Activated CD8-positive, alpha-beta memory T cell treated with anti-CD3 and anti-CD28 coated beads, Interleukin-2, amount 10 ng/mL, durations not matched to agents 7 days and 5 days (primary cell): ENCODE data around the gene CACNA1F. TPM values are rescaled to one million over a fixed set of nuclear protein-coding genes. Genes with fewer than 3 reads are reported as not detected.
A peak's percentile ranks its signal among the peaks of the same experiment; 100 is the strongest.

ENCODE experiments used
- ATAC-seq: fragments of 150-1000 bp; cut with Tn5 transposase; one replicate; pipeline ENCODE4 v1.10.0; 2021; ENCODE audit warnings: moderate library complexity
- CTCF ChIA-PET: fragments of 350-600 bp; sonication (Branson Sonifier 250); formaldehyde crosslinking; loops from one replicate; lab custom pipeline; 2021; ENCODE audit warnings: antibody characterized with exemption; lab: Charles Lee
- DNase-seq: peaks from one replicate; pipeline ENCODE4 v3.0.0-alpha.2; 2020
- H3K27ac Mint-ChIP-seq: one replicate; pipeline ENCODE4 v1.8.0; 2021; ENCODE audit warnings: mild to moderate bottlenecking, mixed read lengths
- H3K27me3 Mint-ChIP-seq: one replicate; pipeline ENCODE4 v1.8.0; 2021; ENCODE audit warnings: mixed read lengths
- H3K36me3 Mint-ChIP-seq: one replicate; pipeline ENCODE4 v1.8.0; 2021; ENCODE audit warnings: mild to moderate bottlenecking, mixed read lengths
- H3K4me1 Mint-ChIP-seq: one replicate; pipeline ENCODE4 v1.8.0; 2021; ENCODE audit warnings: mixed read lengths
- H3K4me3 Mint-ChIP-seq: one replicate; pipeline ENCODE4 v1.8.0; 2021; ENCODE audit warnings: mild to moderate bottlenecking, moderate library complexity, mixed read lengths
- H3K9me3 Mint-ChIP-seq: one replicate; pipeline ENCODE4 v1.8.0; 2022; ENCODE audit warnings: low read depth, mixed read lengths
- total RNA-seq, 2 experiments: library from RNA; stranded (reverse); gene quantifications; one replicate each; pipeline ENCODE4 v1.2.3, GENCODE V29; 2021

The CACNA1F gene
- total RNA-seq, 2 experiments from 2014 or later = 0.19 to 1.3 TPM

- H3K36me3 Mint-ChIP-seq = peaks cover 1% of the 10 kb centered on the region
- H3K27ac Mint-ChIP-seq = peak overlapping the region; percentile 63
- peaks cover 31% of the 10 kb centered on the region for H3K4me1 Mint-ChIP-seq
- H3K9me3 Mint-ChIP-seq = no peaks in the 10 kb centered on the region
- no peaks in the 10 kb centered on the region for H3K27me3 Mint-ChIP-seq
- peak overlapping the region; percentile 50 for H3K4me3 Mint-ChIP-seq
- ATAC-seq (no peak), DNase-seq (peak; percentile 53)
- CTCF ChIA-PET = interaction anchor here (0.6 to 4.5 kb wide), 24 partner anchors 8 to 730 kb away, joined by 3 to 31 read pairs (median 4); partner anchors contain the start of genes CCDC22, PLP2 and SYP
Observed at GRCh38 chrX:49192722-49193328, 40.3 kb downstream of the CACNA1F start.

GRCh38 chrX:49191574-49192011 lies 41.5 kb downstream of the CACNA1F start:
- peaks cover 1% of the 10 kb centered on the region for H3K36me3 Mint-ChIP-seq

GRCh38 chrX:49190821-49191573 lies 42.1 kb downstream of the CACNA1F start:
- CTCF ChIA-PET = interaction anchor here (0.5 to 4.5 kb wide), 6 partner anchors 8 to 693 kb away, joined by 3 to 31 read pairs (median 4); no protein-coding TSS in a partner anchor
- peak; percentile 93 for ATAC-seq
- Mint-ChIP-seq H3K4me1 (peaks cover 34% of the 10 kb centered on the region), H3K27ac (peak overlapping the region; percentile 97), H3K9me3 (no peaks in the 10 kb centered on the region), H3K27me3 (no peaks in the 10 kb centered on the region), H3K36me3 (peaks cover 1% of the 10 kb centered on the region), H3K4me3 (peak overlapping the region; percentile 97)
- peak; percentile 94 for DNase-seq

More at GRCh38 chrX:49191574-49192011, 41.5 kb downstream of the CACNA1F start:
- H3K27ac Mint-ChIP-seq = peak overlapping the region; percentile 97
- no peaks in the 10 kb centered on the region for H3K27me3 Mint-ChIP-seq
- CTCF ChIA-PET = interaction anchor here (0.9 to 4.5 kb wide), 4 partner anchors 9 to 96 kb away, joined by 3 to 31 read pairs (median 5); partner anchors contain the start of genes PLP2 and SYP
- no peak for DNase-seq
- H3K4me1 Mint-ChIP-seq = peaks cover 31% of the 10 kb centered on the region
- peak; percentile 14 for ATAC-seq
- peak overlapping the region; percentile 97 for H3K4me3 Mint-ChIP-seq
- H3K9me3 Mint-ChIP-seq = no peaks in the 10 kb centered on the region

GRCh38 chrX:49189606-49190005 lies 43.5 kb downstream of the CACNA1F start:
- Mint-ChIP-seq H3K27me3 (no peaks in the 10 kb centered on the region), H3K4me3 (peak overlapping the region; percentile 97), H3K4me1 (peaks cover 34% of the 10 kb centered on the region), H3K36me3 (peaks cover 1% of the 10 kb centered on the region), H3K27ac (peak overlapping the region; percentile 54), H3K9me3 (no peaks in the 10 kb centered on the region)
- ATAC-seq (no peak), DNase-seq (no peak)
- CTCF ChIA-PET = interaction anchor here (4.5 kb wide), 1 partner anchor 22 kb away, joined by 31 read pairs; no protein-coding TSS in a partner anchor

- DNase-seq (no peak), ATAC-seq (no peak)
- Mint-ChIP-seq H3K4me3 (no peak overlapping the region), H3K27me3 (no peaks in the 10 kb centered on the region), H3K36me3 (peaks cover 1% of the 10 kb centered on the region), H3K9me3 (no peaks in the 10 kb centered on the region), H3K27ac (no peak overlapping the region), H3K4me1 (peaks cover 31% of the 10 kb centered on the region)
- CTCF ChIA-PET = no interaction called here
Observed at GRCh38 chrX:49188468-49189076, 44.6 kb downstream of the CACNA1F start.

- peaks cover 4% of the 10 kb centered on the region for H3K36me3 Mint-ChIP-seq
- no peaks in the 10 kb centered on the region for H3K27me3 Mint-ChIP-seq
- no peak for ATAC-seq
- no peaks in the 10 kb centered on the region for H3K9me3 Mint-ChIP-seq
- no peak overlapping the region for H3K4me3 Mint-ChIP-seq
- no peak for DNase-seq
- no peak overlapping the region for H3K27ac Mint-ChIP-seq
- CTCF ChIA-PET = interaction anchor here (1.2 kb wide), 1 partner anchor 32 kb away, joined by 3 read pairs; no protein-coding TSS in a partner anchor
- H3K4me1 Mint-ChIP-seq = peaks cover 22% of the 10 kb centered on the region
Observed at GRCh38 chrX:49187526-49187925, 45.6 kb downstream of the CACNA1F start.

GRCh38 chrX:49187028-49187394 lies 46.1 kb downstream of the CACNA1F start:
- peaks cover 19% of the 10 kb centered on the region for H3K4me1 Mint-ChIP-seq
- CTCF ChIA-PET = interaction anchor here (1.2 kb wide), 1 partner anchor 31 kb away, joined by 3 read pairs; no protein-coding TSS in a partner anchor
- H3K9me3 Mint-ChIP-seq = no peaks in the 10 kb centered on the region
- ATAC-seq (no peak), DNase-seq (no peak)
- H3K27me3 Mint-ChIP-seq = no peaks in the 10 kb centered on the region
- peaks cover 9% of the 10 kb centered on the region for H3K36me3 Mint-ChIP-seq
- no peak overlapping the region for H3K27ac Mint-ChIP-seq
- H3K4me3 Mint-ChIP-seq = no peak overlapping the region

- ATAC-seq (peak; percentile 34), DNase-seq (peak; percentile 85)
- peak within 1 kb of the TSS; percentile 78 for H3K27ac Mint-ChIP-seq
- CTCF ChIA-PET = interaction anchor here (1.0 to 1.2 kb wide), 2 partner anchors 23 to 30 kb away, joined by 3 read pairs; no protein-coding TSS in a partner anchor
- peak within 1 kb of the TSS; percentile 83 for H3K4me3 Mint-ChIP-seq
- no peaks in the 10 kb centered on the region for H3K9me3 Mint-ChIP-seq
- no peaks in the 10 kb centered on the region for H3K27me3 Mint-ChIP-seq
- H3K36me3 Mint-ChIP-seq = peaks cover 9% of the 10 kb centered on the region
- peaks cover 19% of the 10 kb centered on the region for H3K4me1 Mint-ChIP-seq
Observed at GRCh38 chrX:49186125-49187027, 46.8 kb downstream of the CACNA1F start, which contains the start of gene PRICKLE3. PRICKLE3 (minus strand) TSS chrX:49186373; CDS start chrX:49186297, 76 bp downstream.

- Mint-ChIP-seq H3K36me3 (peaks cover 17% of the 10 kb centered on the region), H3K9me3 (no peaks in the 10 kb centered on the region), H3K27me3 (no peaks in the 10 kb centered on the region), H3K4me1 (peaks cover 10% of the 10 kb centered on the region), H3K4me3 (peak overlapping the region; percentile 83), H3K27ac (peak overlapping the region; percentile 78)
- CTCF ChIA-PET = interaction anchor here (1.8 kb wide), 1 partner anchor 8 kb away, joined by 6 read pairs; no protein-coding TSS in a partner anchor
- ATAC-seq (peak; percentile 54), DNase-seq (peak; percentile 58)
Observed at GRCh38 chrX:49184294-49185281, 48.6 kb downstream of the CACNA1F start.

GRCh38 chrX:49183701-49184281 lies 49.3 kb downstream of the CACNA1F start:
- no peak for ATAC-seq
- no peak overlapping the region for H3K27ac Mint-ChIP-seq
- CTCF ChIA-PET = interaction anchor here (1.8 kb wide), 1 partner anchor 9 kb away, joined by 6 read pairs; no protein-coding TSS in a partner anchor

GRCh38 chrX:49179358-49179757 lies 53.8 kb downstream of the CACNA1F start:
- Mint-ChIP-seq H3K27me3 (no peaks in the 10 kb centered on the region), H3K4me1 (peaks cover 11% of the 10 kb centered on the region), H3K27ac (no peak overlapping the region), H3K4me3 (no peak overlapping the region), H3K36me3 (peaks cover 39% of the 10 kb centered on the region), H3K9me3 (no peaks in the 10 kb centered on the region)
- DNase-seq (no peak), ATAC-seq (no peak)
- CTCF ChIA-PET = interaction anchor here (0.9 kb wide), 1 partner anchor 69 kb away, joined by 3 read pairs; no protein-coding TSS in a partner anchor

More at GRCh38 chrX:49183701-49184281, 49.3 kb downstream of the CACNA1F start:
- H3K4me1 Mint-ChIP-seq = peaks cover 10% of the 10 kb centered on the region
- DNase-seq = no peak
- H3K4me3 Mint-ChIP-seq = peak overlapping the region; percentile 83
- peaks cover 23% of the 10 kb centered on the region for H3K36me3 Mint-ChIP-seq
- H3K27me3 Mint-ChIP-seq = no peaks in the 10 kb centered on the region
- no peaks in the 10 kb centered on the region for H3K9me3 Mint-ChIP-seq
